Astrocyte of the spinal cord (primary cell): ENCODE data around the gene PML.
A peak's percentile ranks its signal among the peaks of the same experiment; 100 is the strongest.
"Not testable (repeated sequence)": the region's sequence is repeated elsewhere in the genome, so short reads cannot be mapped to it uniquely, and the experiment has no call there.

Experiments
- DNase-seq: peaks from one replicate; pipeline ENCODE4 v3.0.0; 2011; ENCODE audit warnings: low read depth, low spot score
- H3K4me3 ChIP-seq: 2 replicates; pipeline ENCODE4 v1.5.1; 2011; ENCODE audit warnings: low read depth, mild to moderate bottlenecking, low read length, moderate library complexity
- CTCF ChIP-seq: IDR thresholded peaks from 2 replicates; pipeline ENCODE4 v1.5.1; 2012; ENCODE audit warnings: low read depth, mild to moderate bottlenecking, low read length, inconsistent platforms
- in situ Hi-C: cut with HindIII; loops from 2 replicates; pipeline ENCODE4 v1.10.0; 2017; ENCODE audit warnings: low sequenced_read_pairs

PML gene

GRCh38 chr15:73965758-73966113 lies 28.8 kb upstream of the PML start:
- DNase-seq = peak; percentile 62

DNA sequence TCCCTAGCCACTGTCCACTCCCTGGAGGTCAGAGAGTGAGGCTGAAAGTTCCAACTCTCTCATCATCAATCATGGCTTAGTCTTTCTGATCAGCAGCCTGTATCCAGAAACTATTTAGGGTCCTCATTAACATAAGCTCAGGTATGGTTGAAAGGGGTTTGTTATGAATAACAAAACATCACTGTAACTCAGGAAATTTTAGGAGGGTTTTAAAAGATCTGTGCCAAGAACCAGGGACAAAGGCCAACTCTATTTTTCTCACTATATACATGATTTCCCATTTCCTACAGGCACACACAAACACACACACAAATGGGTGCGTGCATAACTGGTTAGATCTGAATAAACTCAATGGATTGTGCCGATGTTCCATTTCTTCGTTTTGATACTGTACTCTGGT lies 26.1 kb upstream of the PML start:
- no peak overlapping the region for H3K4me3 ChIP-seq
- in situ Hi-C loops = no loop called here
- no peak for DNase-seq
- no peak for TF ChIP-seq CTCF

More at GRCh38 chr15:73965758-73966113, 28.8 kb upstream of the PML start:
- no peak overlapping the region for H3K4me3 ChIP-seq
- no peak for TF ChIP-seq CTCF
- in situ Hi-C loops = no loop called here

- in situ Hi-C loops = no loop called here
- TF ChIP-seq CTCF = no peak
- H3K4me3 ChIP-seq = no peak overlapping the region
- DNase-seq = no peak
Measured at GRCh38 chr15:73969151-73969759, 25.3 kb upstream of the PML start.

GRCh38 chr15:73972984-73973682 lies 21.4 kb upstream of the PML start:
- peak; percentile 83 for DNase-seq
- in situ Hi-C loops = no loop called here
- H3K4me3 ChIP-seq = no peak overlapping the region
- TF ChIP-seq CTCF = peak; percentile 88

DNA sequence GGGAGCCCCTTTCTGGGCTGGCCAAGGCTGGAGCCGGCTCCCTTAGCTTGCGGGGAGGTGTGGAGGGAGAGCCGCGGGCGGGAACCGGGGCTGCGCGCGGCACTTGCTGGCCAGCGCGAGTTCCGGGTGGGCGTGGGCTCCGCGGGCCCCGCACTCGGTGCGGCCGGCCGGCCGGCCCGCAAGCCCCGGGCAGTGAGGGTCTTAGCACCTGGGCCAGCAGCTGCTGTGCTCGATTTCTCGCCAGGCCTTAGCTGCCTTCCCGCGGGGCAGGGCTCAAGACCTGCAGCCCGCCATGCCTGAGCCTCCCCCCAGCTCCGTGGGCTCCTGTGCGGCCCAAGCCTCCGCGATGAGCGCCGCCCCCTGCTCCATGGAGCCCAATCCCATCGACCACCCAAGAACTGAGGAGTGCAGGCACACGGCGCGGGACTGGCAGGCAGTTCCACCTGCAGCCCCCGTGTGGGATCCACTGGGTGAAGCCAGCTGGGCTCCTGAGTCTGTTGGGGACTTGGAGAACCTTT lies 20.8 kb upstream of the PML start:
- in situ Hi-C loops, DNase-seq, H3K4me3 ChIP-seq: not testable (repeated sequence)

GRCh38 chr15:73975440-73976125 lies 18.9 kb upstream of the PML start:
- H3K4me3 ChIP-seq, DNase-seq, in situ Hi-C loops: not testable (repeated sequence)

DNA sequence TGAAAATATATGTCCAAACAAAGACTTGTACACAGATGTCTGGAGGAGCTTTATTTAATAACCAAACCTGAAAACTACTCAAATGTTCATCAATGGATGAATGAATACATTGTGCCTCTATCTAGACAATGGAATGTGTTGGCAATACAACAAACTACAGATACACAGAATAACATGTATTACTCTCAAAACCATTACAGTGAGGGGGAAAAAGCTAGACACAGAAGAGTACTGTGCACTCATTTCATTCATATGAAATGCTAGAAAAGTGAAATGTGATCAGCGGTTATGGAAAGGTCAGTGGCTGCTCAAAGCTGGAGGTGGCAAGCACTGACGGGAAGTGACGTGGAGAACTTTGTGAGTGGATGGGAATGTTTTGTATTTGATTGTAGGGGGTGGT lies 15.6 kb upstream of the PML start:
- DNase-seq = no peak
- in situ Hi-C loops = no loop called here
- TF ChIP-seq CTCF = no peak
- H3K4me3 ChIP-seq = no peak overlapping the region
